ENCODE data around the gene AMFR.

DNA sequence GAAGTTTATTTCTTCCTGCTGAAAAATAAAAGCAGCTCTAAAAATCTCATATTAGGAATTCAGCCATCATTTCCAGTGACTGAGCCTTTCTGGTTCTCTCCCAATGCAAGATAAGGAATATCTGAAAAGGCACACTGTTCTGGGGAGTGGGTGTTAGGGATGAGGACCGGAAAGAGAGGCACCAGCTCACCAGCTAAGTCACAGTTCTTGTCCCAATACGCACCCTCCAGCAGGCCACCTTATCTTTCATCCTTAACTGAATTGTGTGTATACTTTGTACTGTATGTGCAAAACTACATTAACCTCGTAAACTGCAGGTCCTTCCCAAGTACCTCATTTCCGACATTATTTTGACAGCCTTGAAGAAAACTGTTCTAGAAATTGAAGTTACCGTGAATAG, 11.0 kb downstream of the AMFR start:
- TF ChIP-seq CTCF (IDR thresholded peaks at IDR 0.05) (no peak), POLR2A (IDR thresholded peaks at IDR 0.05) (no peak)

Measured in right lobe of liver (tissue), 4 donors.